MM.1S (cell line): ENCODE measurements around the gene ITIH4.

Experiments
- DNase-seq: peaks from one replicate; pipeline ENCODE4 v3.0.0-alpha.2; 2015
- H2AFZ ChIP-seq: fragments of 300-600 bp; sonication (generic); 2 replicates; pipeline ENCODE4 v1.6.0; 2016; ENCODE audit warnings: antibody characterized with exemption, low read length
- H3F3A ChIP-seq: fragments of 300-600 bp; sonication (generic); 2 replicates; pipeline ENCODE4 v1.6.1; 2016; ENCODE audit warnings: mild to moderate bottlenecking, antibody characterized with exemption, low read length, moderate library complexity, mixed read lengths; ENCODE audit not compliant: insufficient read depth
- H3K27ac ChIP-seq: fragments of 300-600 bp; sonication (generic); 2 replicates; pipeline ENCODE4 v1.5.1; 2016; ENCODE audit warnings: mild to moderate bottlenecking, low read length
- H3K27me3 ChIP-seq: fragments of 300-600 bp; sonication (generic); replicated peaks from 2 replicates; pipeline ENCODE4 v1.6.0; 2016; ENCODE audit warnings: low read length; ENCODE audit not compliant: insufficient read depth
- H3K36me3 ChIP-seq: fragments of 300-600 bp; sonication (generic); replicated peaks from 2 replicates; pipeline ENCODE4 v1.6.1; 2016; ENCODE audit warnings: mild to moderate bottlenecking, low read length, mixed read lengths; ENCODE audit not compliant: insufficient read depth
- H3K4me1 ChIP-seq: fragments of 300-600 bp; sonication (generic); 2 replicates; pipeline ENCODE4 v1.6.1; 2016; ENCODE audit warnings: low read length, mixed read lengths
- H3K4me2 ChIP-seq: fragments of 300-600 bp; sonication (generic); 2 replicates; pipeline ENCODE4 v1.6.0; 2016; ENCODE audit warnings: low read depth, low read length
- H3K4me3 ChIP-seq: fragments of 300-600 bp; sonication (generic); 2 replicates; pipeline ENCODE4 v1.5.1; 2016; ENCODE audit warnings: low read length, mixed read lengths
- H3K79me2 ChIP-seq: fragments of 300-600 bp; sonication (generic); 2 replicates; pipeline ENCODE4 v1.6.1; 2016; ENCODE audit warnings: mixed run types, low read length, mixed read lengths
- H3K9ac ChIP-seq: fragments of 300-600 bp; sonication (generic); 2 replicates; pipeline ENCODE4 v1.6.1; 2016; ENCODE audit warnings: low read length, mixed read lengths
- H3K9me2 ChIP-seq: fragments of 300-600 bp; sonication (generic); replicated peaks from 2 replicates; pipeline ENCODE4 v1.6.1; 2016; ENCODE audit warnings: mild to moderate bottlenecking, low read length, mixed read lengths; ENCODE audit not compliant: insufficient read depth
- H3K9me3 ChIP-seq: fragments of 300-600 bp; sonication (generic); replicated peaks from 2 replicates; pipeline ENCODE4 v1.6.1; 2016; ENCODE audit warnings: mild to moderate bottlenecking, low read length, mixed read lengths; ENCODE audit not compliant: insufficient read depth
- H4K20me1 ChIP-seq: fragments of 300-600 bp; sonication (generic); 2 replicates; pipeline ENCODE4 v1.6.1; 2016; ENCODE audit warnings: mild to moderate bottlenecking, low read length, moderate library complexity, mixed read lengths; ENCODE audit not compliant: insufficient read depth
- EZH2 ChIP-seq: fragments of 300-600 bp; sonication (generic); optimal IDR thresholded peaks from 2 replicates; pipeline ENCODE3; 2017; ENCODE audit warnings: low read depth, mild to moderate bottlenecking, antibody characterized with exemption, low read length, mixed read lengths
- EZH2phosphoT487 ChIP-seq: fragments of 300-600 bp; sonication (generic); IDR thresholded peaks from 2 replicates; pipeline ENCODE4 v1.6.1; 2018; ENCODE audit warnings: antibody characterized with exemption, low read length
- TF ChIP-seq, protein P1 (sequence below): fragments of 300-600 bp; sonication (generic); IDR thresholded peaks from 2 replicates; pipeline ENCODE4 v1.5.1; 2016; ENCODE audit warnings: antibody characterized with exemption, low read length, mixed read lengths

ITIH4 gene

DNA sequence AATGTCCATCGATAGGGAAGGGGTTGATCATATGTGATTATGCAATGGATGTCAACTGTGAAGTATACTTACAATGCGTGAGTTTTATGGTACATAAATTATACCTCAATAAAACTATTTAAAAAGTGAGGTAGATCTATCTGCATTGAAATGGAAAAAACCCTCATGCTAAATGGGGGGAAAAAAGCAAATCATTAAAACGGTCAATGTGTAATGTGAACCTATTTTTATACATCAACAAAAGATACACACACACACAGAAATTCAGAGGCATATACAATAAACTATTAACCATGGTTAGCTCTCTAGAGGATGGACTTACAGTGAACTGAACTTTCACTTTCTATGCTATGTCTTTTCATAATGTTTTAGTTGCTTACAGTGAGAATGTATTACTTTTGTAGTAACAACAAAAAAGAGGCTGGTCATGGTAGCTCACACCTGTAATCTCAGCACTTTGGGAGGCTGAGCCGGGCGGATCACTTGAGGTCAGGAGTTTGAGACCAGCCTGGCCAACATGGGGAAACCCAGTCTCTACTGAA lies 43.8 kb upstream of the ITIH4 start:
- no peaks in the 10 kb centered on the region for H3K9me2 ChIP-seq
- H2AFZ ChIP-seq: no peak overlapping the region
- TF ChIP-seq EZH2phosphoT487: no peak
- TF ChIP-seq EZH2: no peak
- TF ChIP-seq, protein P1, sequence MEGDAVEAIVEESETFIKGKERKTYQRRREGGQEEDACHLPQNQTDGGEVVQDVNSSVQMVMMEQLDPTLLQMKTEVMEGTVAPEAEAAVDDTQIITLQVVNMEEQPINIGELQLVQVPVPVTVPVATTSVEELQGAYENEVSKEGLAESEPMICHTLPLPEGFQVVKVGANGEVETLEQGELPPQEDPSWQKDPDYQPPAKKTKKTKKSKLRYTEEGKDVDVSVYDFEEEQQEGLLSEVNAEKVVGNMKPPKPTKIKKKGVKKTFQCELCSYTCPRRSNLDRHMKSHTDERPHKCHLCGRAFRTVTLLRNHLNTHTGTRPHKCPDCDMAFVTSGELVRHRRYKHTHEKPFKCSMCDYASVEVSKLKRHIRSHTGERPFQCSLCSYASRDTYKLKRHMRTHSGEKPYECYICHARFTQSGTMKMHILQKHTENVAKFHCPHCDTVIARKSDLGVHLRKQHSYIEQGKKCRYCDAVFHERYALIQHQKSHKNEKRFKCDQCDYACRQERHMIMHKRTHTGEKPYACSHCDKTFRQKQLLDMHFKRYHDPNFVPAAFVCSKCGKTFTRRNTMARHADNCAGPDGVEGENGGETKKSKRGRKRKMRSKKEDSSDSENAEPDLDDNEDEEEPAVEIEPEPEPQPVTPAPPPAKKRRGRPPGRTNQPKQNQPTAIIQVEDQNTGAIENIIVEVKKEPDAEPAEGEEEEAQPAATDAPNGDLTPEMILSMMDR: no peak
- H3K4me1 ChIP-seq: no peaks in the 10 kb centered on the region
- no peak overlapping the region for H3K4me2 ChIP-seq
- H3F3A ChIP-seq: no peaks in the 10 kb centered on the region
- no peaks in the 10 kb centered on the region for H3K9me3 ChIP-seq
- no peaks in the 10 kb centered on the region for H3K27me3 ChIP-seq
- H3K36me3 ChIP-seq: no peaks in the 10 kb centered on the region
- no peak overlapping the region for H3K4me3 ChIP-seq
- no peaks in the 10 kb centered on the region for H4K20me1 ChIP-seq
- no peak for DNase-seq
- H3K79me2 ChIP-seq: no peaks in the 10 kb centered on the region; the same call in 1 of the 2 replicates
- H3K9ac ChIP-seq: no peak overlapping the region
- no peak overlapping the region for H3K27ac ChIP-seq

DNA sequence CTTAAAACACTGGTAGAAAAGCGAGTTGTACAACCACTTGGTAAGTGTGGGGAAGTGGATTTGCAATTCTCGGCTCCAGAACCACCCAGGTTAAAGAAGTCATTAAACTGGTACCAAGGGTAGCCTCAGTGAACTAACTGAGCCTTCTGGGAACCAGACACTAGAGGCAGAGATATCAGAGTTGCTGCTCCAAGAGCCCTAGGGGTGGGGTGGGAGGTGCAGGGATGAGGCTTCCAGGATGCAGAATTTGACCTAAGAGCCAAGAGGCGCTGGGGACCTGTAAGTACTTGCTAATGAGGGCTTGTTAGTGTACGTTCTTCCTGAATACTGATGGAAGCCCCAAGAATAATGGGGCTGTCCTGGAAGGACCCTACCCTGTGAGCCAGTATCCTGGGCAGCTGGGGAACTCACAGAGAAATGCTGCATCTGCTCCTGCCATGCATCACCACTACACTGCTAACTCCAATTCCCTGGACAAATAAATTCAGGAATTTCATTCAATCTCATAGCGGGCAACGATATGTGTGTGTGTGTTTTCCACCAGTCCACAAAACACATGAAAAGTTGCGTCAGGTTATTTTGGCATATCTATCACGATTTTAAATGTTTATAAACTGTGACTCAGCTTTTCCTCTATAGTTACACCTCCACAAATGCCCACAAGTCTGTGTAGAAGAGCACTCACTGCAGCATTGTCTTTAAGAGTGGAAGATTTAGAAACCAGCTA lies 43.1 kb upstream of the ITIH4 start:
- Histone ChIP-seq H3K27ac (no peak overlapping the region), H3K9me2 (no peaks in the 10 kb centered on the region)

GRCh38 chr3:52872245-52872644 lies 41.8 kb upstream of the ITIH4 start:
- H3K79me2 ChIP-seq: no peaks in the 10 kb centered on the region
- no peak overlapping the region for H3K27ac ChIP-seq
- H3F3A ChIP-seq: no peaks in the 10 kb centered on the region
- no peaks in the 10 kb centered on the region for H3K4me1 ChIP-seq
- H3K4me3 ChIP-seq: no peak overlapping the region
- H4K20me1 ChIP-seq: no peaks in the 10 kb centered on the region
- no peaks in the 10 kb centered on the region for H3K36me3 ChIP-seq
- H3K27me3 ChIP-seq: no peaks in the 10 kb centered on the region
- DNase-seq: no peak
- no peaks in the 10 kb centered on the region for H3K9me2 ChIP-seq
- no peak overlapping the region for H2AFZ ChIP-seq
- H3K9ac ChIP-seq: no peak overlapping the region
- H3K4me2 ChIP-seq: no peak overlapping the region
- TF ChIP-seq EZH2phosphoT487 (no peak), EZH2 (no peak)
- TF ChIP-seq, protein P1: no peak
- no peaks in the 10 kb centered on the region for H3K9me3 ChIP-seq

More for the DNA sequence above, 43.1 kb upstream of the ITIH4 start:
- Histone ChIP-seq H4K20me1 (no peaks in the 10 kb centered on the region), H3K27me3 (no peaks in the 10 kb centered on the region), H3K4me3 (no peak overlapping the region), H3K36me3 (no peaks in the 10 kb centered on the region), H3K4me1 (no peaks in the 10 kb centered on the region), H3K9ac (no peak overlapping the region), H3K4me2 (no peak overlapping the region), H3K79me2 (no peaks in the 10 kb centered on the region; the same call in 1 of the 2 replicates), H3F3A (no peaks in the 10 kb centered on the region), H2AFZ (no peak overlapping the region), H3K9me3 (no peaks in the 10 kb centered on the region)
- TF ChIP-seq, protein P1: no peak
- TF ChIP-seq EZH2phosphoT487 (no peak), EZH2 (no peak)
- no peak for DNase-seq
